SK-N-SH (cell line): ENCODE data around the gene NRG3. TPM values are rescaled to one million over a fixed set of nuclear protein-coding genes. Genes with fewer than 3 reads are reported as not detected.

ENCODE experiments used
- CTCF ChIA-PET: fragments of 300-600, 350-600 bp; formaldehyde crosslinking; extraction: SDS; loops from one replicate; lab custom pipeline; 2021; lab: Yijun Ruan, JAX
- POLR2A ChIA-PET: fragments of 350-600 bp; sonication (Branson Sonifier 250); formaldehyde crosslinking; extraction: SDS; loops from one replicate; lab custom pipeline; 2020; ENCODE audit warnings: antibody characterized with exemption, inconsistent platforms; lab: Yijun Ruan, JAX
- DNase-seq: peaks from one replicate; pipeline ENCODE4 v3.0.0; 2012
- H2AFZ ChIP-seq: fragments of 200-600 bp; sonication (generic); 2 replicates; pipeline ENCODE4 v1.8.1; 2016; ENCODE audit warnings: antibody characterized with exemption, mild to moderate bottlenecking, low read depth
- H3F3A ChIP-seq: fragments of 200-600 bp; sonication (generic); replicated peaks from 2 replicates; pipeline ENCODE3; 2016; ENCODE audit warnings: antibody characterized with exemption, mild to moderate bottlenecking; ENCODE audit not compliant: insufficient read depth
- H3K27ac ChIP-seq, 2 experiments: fragments of 200-500 bp in 1 of 2; fragments of 200-600 bp in 1 of 2; sonication (Bioruptor generic) in 1 of 2; sonication (generic), shearing (Covaris generic) in 1 of 2; 2 replicates each; pipeline versions ENCODE4 v1.5.1 to v1.6.1; 2014 to 2016; ENCODE audit warnings: low read depth in 2 of 2, inconsistent platforms in 1 of 2, low read length in 1 of 2, mild to moderate bottlenecking in 1 of 2, mixed read lengths in 1 of 2
- H3K27me3 ChIP-seq: fragments of 200-600 bp; sonication (generic), shearing (Covaris generic); 2 replicates; pipeline ENCODE4 v1.6.1; 2016; ENCODE audit warnings: mixed run types; ENCODE audit not compliant: insufficient read depth
- H3K36me3 ChIP-seq, 2 experiments: fragments of 200-500 bp in 1 of 2; fragments of 200-600 bp in 1 of 2; sonication (Bioruptor generic) in 1 of 2; sonication (generic) in 1 of 2; replicated peaks in 1 of 2; 2 replicates each; pipeline versions ENCODE3 to v1.5.1; 2014 to 2016; ENCODE audit warnings: low read length in 1 of 2, mild to moderate bottlenecking in 1 of 2; ENCODE audit not compliant: insufficient read depth in 2 of 2, control insufficient read depth in 1 of 2
- H3K4me1 ChIP-seq, 2 experiments: fragments of 200-500 bp in 1 of 2; fragments of 200-600 bp in 1 of 2; sonication (Bioruptor generic) in 1 of 2; sonication (generic), shearing (Covaris generic) in 1 of 2; 2 replicates each; pipeline versions ENCODE4 v1.5.1 to v1.6.1; 2014 to 2016; ENCODE audit warnings: low read depth in 1 of 2, low read length in 1 of 2, mixed run types in 1 of 2; ENCODE audit not compliant: insufficient read depth in 2 of 2, control insufficient read depth in 1 of 2
- H3K4me2 ChIP-seq: fragments of 200-600 bp; sonication (generic), shearing (Covaris generic); 2 replicates; pipeline ENCODE4 v1.6.1; 2017; ENCODE audit warnings: mixed run types
- H3K4me3 ChIP-seq, 2 experiments: fragments of 200-500 bp in 1 of 2; fragments of 200-600 bp in 1 of 2; sonication (Bioruptor generic) in 1 of 2; sonication (generic), shearing (Covaris generic) in 1 of 2; 2 replicates each; pipeline versions ENCODE4 v1.5.1 to v1.8.1; 2014 to 2016; ENCODE audit warnings: low read depth in 2 of 2, inconsistent platforms in 1 of 2, low read length in 1 of 2, mild to moderate bottlenecking in 1 of 2, mixed read lengths in 1 of 2, moderate library complexity in 1 of 2
- H3K79me2 ChIP-seq: fragments of 200-600 bp; sonication (generic); 2 replicates; pipeline ENCODE4 v1.8.1; 2017; ENCODE audit warnings: mild to moderate bottlenecking; ENCODE audit not compliant: insufficient read depth
- H3K9ac ChIP-seq: fragments of 200-600 bp; sonication (generic); 2 replicates; pipeline ENCODE4 v1.6.1; 2017; ENCODE audit warnings: mixed run types
- H3K9me2 ChIP-seq: fragments of 200-600 bp; sonication (generic); 2 replicates; pipeline ENCODE4 v1.6.1; 2017; ENCODE audit warnings: mixed run types
- H3K9me3 ChIP-seq: fragments of 200-600 bp; sonication (generic); 2 replicates; pipeline ENCODE4 v1.6.1; 2017; ENCODE audit warnings: mixed run types, mild to moderate bottlenecking, moderate library complexity
- H4K20me1 ChIP-seq: fragments of 200-600 bp; sonication (generic); 2 replicates; pipeline ENCODE4 v1.6.1; 2017; ENCODE audit warnings: mild to moderate bottlenecking, mixed run types; ENCODE audit not compliant: insufficient read depth
- CHD2 ChIP-seq: fragments of 150-350 bp; IDR thresholded peaks from 2 replicates; pipeline ENCODE4 v1.6.1; 2018; ENCODE audit warnings: low read length; ENCODE audit not compliant: partially characterized antibody
- CTCF ChIP-seq: fragments of 200-600 bp; sonication (generic); IDR thresholded peaks from 2 replicates; pipeline ENCODE4 v1.6.1; 2017; ENCODE audit warnings: antibody characterized with exemption, mild to moderate bottlenecking, moderate library complexity
- ELF1 ChIP-seq: IDR thresholded peaks from 2 replicates; pipeline ENCODE4 v1.4.0; 2012
- EZH2phosphoT487 ChIP-seq: fragments of 200-600 bp; sonication (generic); IDR thresholded peaks from 2 replicates; pipeline ENCODE4 v1.6.1; 2017; ENCODE audit warnings: low read depth, mixed run types, mild to moderate bottlenecking, antibody characterized with exemption, moderate library complexity, borderline replicate concordance
- FOSL2 ChIP-seq: IDR thresholded peaks from 2 replicates; pipeline ENCODE4 v1.4.0; 2012; ENCODE audit warnings: low read depth, mild to moderate bottlenecking, moderate library complexity, borderline replicate concordance
- FOXJ3 ChIP-seq: sonication (generic); formaldehyde crosslinking; IDR thresholded peaks from 2 replicates; pipeline ENCODE4 v1.5.1; 2020; ENCODE audit warnings: mild to moderate bottlenecking, missing genetic modification reagents
- GABPA ChIP-seq: IDR thresholded peaks from 2 replicates; pipeline ENCODE4 v1.4.0; 2012; ENCODE audit warnings: low read depth, mild to moderate bottlenecking
- JUND ChIP-seq: IDR thresholded peaks from 2 replicates; pipeline ENCODE4 v1.4.0; 2012
- MEF2A ChIP-seq: IDR thresholded peaks from 2 replicates; pipeline ENCODE4 v1.4.0; 2012; ENCODE audit warnings: low read depth, borderline replicate concordance
- MXI1 ChIP-seq: IDR thresholded peaks from 2 replicates; pipeline ENCODE4 v1.6.1; 2012; ENCODE audit warnings: mild to moderate bottlenecking, low read depth, low read length, improper control_type of control experiment
- NRF1 ChIP-seq: IDR thresholded peaks from 2 replicates; pipeline ENCODE4 v1.6.1; 2012; ENCODE audit warnings: low read depth, mild to moderate bottlenecking, low read length
- POLR2AphosphoS5 ChIP-seq: IDR thresholded peaks from 2 replicates; pipeline ENCODE4 v1.6.1; 2012; ENCODE audit warnings: low read depth, low read length
- REST ChIP-seq: IDR thresholded peaks from 2 replicates; pipeline ENCODE4 v1.6.1; 2012; ENCODE audit warnings: mild to moderate bottlenecking, low read depth, low read length, moderate library complexity
- RXRA ChIP-seq: IDR thresholded peaks from 2 replicates; pipeline ENCODE4 v1.4.0; 2012; ENCODE audit warnings: low read depth, mild to moderate bottlenecking, borderline replicate concordance
- SIN3A ChIP-seq: IDR thresholded peaks from 2 replicates; pipeline ENCODE4 v1.6.1; 2012; ENCODE audit warnings: low read depth, mild to moderate bottlenecking, low read length, moderate library complexity, borderline replicate concordance
- USF1 ChIP-seq: IDR thresholded peaks from 2 replicates; pipeline ENCODE4 v1.4.0; 2012; ENCODE audit warnings: low read depth, borderline replicate concordance
- USF2 ChIP-seq: fragments of 150-350 bp; IDR thresholded peaks from 2 replicates; pipeline ENCODE4 v1.6.1; 2017; ENCODE audit warnings: antibody characterized with exemption, low read length, low read depth, borderline replicate concordance
- ZBTB33 ChIP-seq: IDR thresholded peaks from 2 replicates; pipeline ENCODE4 v1.4.0; 2012; ENCODE audit warnings: low read depth, borderline replicate concordance
- WGBS: methylation state at CpG from one replicate; pipeline ENCODE4 v1.1.6; 2017; ENCODE audit warnings: low lambda C conversion rate; 5-methylcytosine and 5-hydroxymethylcytosine counted together
- polyA plus RNA-seq, 3 experiments: library from polyadenylated mRNA; depleted of rRNA; stranded (reverse); fragments of >200 nt; gene quantifications; 2 replicates each; pipeline ENCODE4 v1.2.3, GENCODE V29; 2012

NRG3 gene
- polyA plus RNA-seq, 1 of the 3 experiments (the other 2 are of a cell fraction), result 0.03 TPM

GRCh38 chr10:82240408-82240807, 365.4 kb downstream of the NRG3 start:
- Histone ChIP-seq H3K4me1 (no peaks in the 10 kb centered on the region), H3K9ac (no peak overlapping the region), H4K20me1 (no peaks in the 10 kb centered on the region), H3K27ac (no peak overlapping the region), H3K4me2 (no peak overlapping the region), H3K36me3 (no peaks in the 10 kb centered on the region), H3K79me2 (no peaks in the 10 kb centered on the region), H3F3A (no peaks in the 10 kb centered on the region), H3K27me3 (no peaks in the 10 kb centered on the region), H3K9me2 (no peaks in the 10 kb centered on the region), H2AFZ (no peak overlapping the region), H3K9me3 (no peaks in the 10 kb centered on the region; the same call in 1 of the 2 replicates), H3K4me3 (no peak overlapping the region)
- no peak for DNase-seq
- CTCF ChIA-PET, result no interaction called here
- POLR2A ChIA-PET, result no interaction called here
- 37% methylated on average over 3 of the region's 3 CpGs for WGBS
- TF ChIP-seq FOSL2, result no peak
- no peak for TF ChIP-seq JUND
- no peak for TF ChIP-seq USF2
- no peak for TF ChIP-seq REST
- no peak for TF ChIP-seq CTCF
- no peak for TF ChIP-seq FOXJ3
- TF ChIP-seq EZH2phosphoT487, result no peak

- Histone ChIP-seq H4K20me1 (no peaks in the 10 kb centered on the region), H3K9ac (no peak overlapping the region), H3K36me3 (no peaks in the 10 kb centered on the region), H3K4me3 (no peak overlapping the region), H3K4me1 (no peaks in the 10 kb centered on the region), H3K9me2 (no peaks in the 10 kb centered on the region), H3F3A (no peaks in the 10 kb centered on the region), H3K4me2 (no peak overlapping the region), H3K9me3 (no peaks in the 10 kb centered on the region; the same call in 1 of the 2 replicates), H3K27ac (no peak overlapping the region), H3K27me3 (no peaks in the 10 kb centered on the region), H2AFZ (no peak overlapping the region), H3K79me2 (no peaks in the 10 kb centered on the region)
- CTCF ChIA-PET, result no interaction called here
- POLR2A ChIA-PET, result no interaction called here
- TF ChIP-seq RXRA (no peak), USF1 (no peak), MEF2A (no peak), ELF1 (no peak), NRF1 (no peak), GABPA (no peak), MXI1 (no peak), ZBTB33 (no peak), CHD2 (no peak), FOSL2 (no peak), FOXJ3 (no peak), SIN3A (no peak), POLR2AphosphoS5 (no peak)
- DNase-seq, result no peak
- 41% methylated on average over 2 of the region's 2 CpGs for WGBS
Observed at GRCh38 chr10:82242778-82243177, 367.8 kb downstream of the NRG3 start.
